Measurements from ENCODE around the gene SNAPC2. TPM values are rescaled to one million over a fixed set of nuclear protein-coding genes. Genes with fewer than 3 reads are reported as not detected.

SNAPC2 gene
- total RNA-seq: 12.1 and 19.6 TPM in 2 replicates

GRCh38 chr19:7919610-7920518 is at the start of gene SNAPC2:
Gene SNAPC2, plus strand, starts transcription at chr19:7920338. Its CDS starts 29 bp downstream, at chr19:7920367.

GRCh38 chr19:7874076-7874896 is 45.9 kb upstream of the SNAPC2 start, which contains the start of gene PRR36:
Gene PRR36, minus strand, starts transcription at chr19:7874390. Its CDS starts 701 bp downstream, at chr19:7873689.

GRCh38 chr19:7888145-7888825 is 31.9 kb upstream of the SNAPC2 start, which contains the start of gene LRRC8E:
Gene LRRC8E, plus strand, starts transcription at chr19:7888510. Its CDS starts 7,094 bp downstream, at chr19:7895604.

GRCh38 chr19:7903244-7904073 is 16.7 kb upstream of the SNAPC2 start, which contains the start of gene MAP2K7:
Gene MAP2K7, plus strand, starts transcription at chr19:7903877. Its CDS starts 68 bp downstream, at chr19:7903945.

GRCh38 chr19:7914598-7915045 is 5.5 kb upstream of the SNAPC2 start, which contains the start of gene TGFBR3L:
Gene TGFBR3L, plus strand, starts transcription at chr19:7914830.

GRCh38 chr19:7926021-7926726 is 6.0 kb downstream of the SNAPC2 start, which contains the start of gene CTXN1:
Gene CTXN1, minus strand, starts transcription at chr19:7926135. Its CDS starts 597 bp downstream, at chr19:7925538.

GRCh38 chr19:7943444-7944176 is 23.5 kb downstream of the SNAPC2 start, which contains the start of gene TIMM44:
Gene TIMM44, minus strand, starts transcription at chr19:7943666. Its CDS starts 15 bp downstream, at chr19:7943651.

Other genes starting within 250 kb of the SNAPC2 start
- not detected in 2 replicates for gene MCEMP1, start 243.2 kb upstream of the SNAPC2 start, total RNA-seq
- 42.8 and 84.9 TPM in 2 replicates for gene TRAPPC5, start 239.5 kb upstream of the SNAPC2 start, total RNA-seq
- not detected in 2 replicates for gene FCER2, start 218.2 kb upstream of the SNAPC2 start, total RNA-seq
- gene CLEC4G, start 188.2 kb upstream of the SNAPC2 start, total RNA-seq: not detected in 2 replicates
- gene CD209, start 172.8 kb upstream of the SNAPC2 start, total RNA-seq: not detected in 2 replicates
- gene CLEC4M, start 157.1 kb upstream of the SNAPC2 start, total RNA-seq: 0.19 and 0.28 TPM in 2 replicates
- 17.2 and 17.3 TPM in 2 replicates for gene EVI5L, start 90.1 kb upstream of the SNAPC2 start, total RNA-seq
- under 0.01 TPM in 1 of 2 replicates, not detected in the other for gene PRR36, start 45.9 kb upstream of the SNAPC2 start, total RNA-seq
- 2.3 and 2.8 TPM in 2 replicates for gene LRRC8E, start 31.8 kb upstream of the SNAPC2 start, total RNA-seq
- gene MAP2K7, start 16.5 kb upstream of the SNAPC2 start, total RNA-seq: 8.2 and 9.2 TPM in 2 replicates
- gene TGFBR3L, start 5.5 kb upstream of the SNAPC2 start, total RNA-seq: 1.7 and 3.1 TPM in 2 replicates
- 1.2 and 1.4 TPM in 2 replicates for gene CTXN1, start 5.8 kb downstream of the SNAPC2 start, total RNA-seq
- gene TIMM44, start 23.3 kb downstream of the SNAPC2 start, total RNA-seq: 43.4 and 55.2 TPM in 2 replicates
- gene ELAVL1, start 85.3 kb downstream of the SNAPC2 start, total RNA-seq: 24.2 and 41.4 TPM in 2 replicates
- gene CCL25, start 132.4 kb downstream of the SNAPC2 start, total RNA-seq: not detected in 2 replicates
- under 0.01 TPM in 1 of 2 replicates, not detected in the other for gene FBN3, start 229.3 kb downstream of the SNAPC2 start, total RNA-seq